ENCODE results near the gene HPS4.
"Not testable (repeated sequence)": the region's sequence is repeated elsewhere in the genome, so short reads cannot be mapped to it uniquely, and the experiment has no call there.

Gene HPS4

GRCh38 chr22:26410386-26410785 is 73.2 kb downstream of the HPS4 start:
- H3K27ac ChIP-seq (ENCODE audit: low read depth, low read length, severe bottlenecking): no peak overlapping the region
- H3K36me3 ChIP-seq (ENCODE audit: control insufficient read depth, insufficient read depth, low read length): no peaks in the 10 kb centered on the region
- no peak overlapping the region for H3K4me3 ChIP-seq (ENCODE audit: extremely low read depth, insufficient read depth, low read length, poor library complexity, severe bottlenecking)
- H3K4me1 ChIP-seq (ENCODE audit: control insufficient read depth, insufficient read depth, low read length, poor library complexity, severe bottlenecking): no peaks in the 10 kb centered on the region
- WGBS, 2 experiments (ENCODE audit: insufficient coverage in 2 of 2): 78 to 93% methylated on average over 1 to 2 of the region's 5 CpGs
- H3K9me3 ChIP-seq (ENCODE audit: control insufficient read depth, low read length): peaks cover 5% of the 10 kb centered on the region

- Histone ChIP-seq H3K27ac (ENCODE audit: low read depth, low read length, severe bottlenecking) (no peak overlapping the region), H3K9me3 (ENCODE audit: control insufficient read depth, low read length) (peaks cover 5% of the 10 kb centered on the region), H3K4me3 (ENCODE audit: extremely low read depth, insufficient read depth, low read length, poor library complexity, severe bottlenecking) (no peak overlapping the region), H3K36me3 (ENCODE audit: control insufficient read depth, insufficient read depth, low read length) (no peaks in the 10 kb centered on the region), H3K4me1 (ENCODE audit: control insufficient read depth, insufficient read depth, low read length, poor library complexity, severe bottlenecking) (no peaks in the 10 kb centered on the region)
- 49 to 81% methylated on average over 2 to 3 of the region's 5 CpGs for WGBS, 2 experiments (ENCODE audit: insufficient coverage in 2 of 2)
Observed at GRCh38 chr22:26409719-26410335, 73.8 kb downstream of the HPS4 start.

GRCh38 chr22:26408562-26409220 is 74.9 kb downstream of the HPS4 start:
- H3K36me3 ChIP-seq (ENCODE audit: control insufficient read depth, insufficient read depth, low read length); H3K9me3 ChIP-seq (ENCODE audit: control insufficient read depth, low read length); H3K4me3 ChIP-seq (ENCODE audit: extremely low read depth, insufficient read depth, low read length, poor library complexity, severe bottlenecking); H3K4me1 ChIP-seq (ENCODE audit: control insufficient read depth, insufficient read depth, low read length, poor library complexity, severe bottlenecking); H3K27ac ChIP-seq (ENCODE audit: low read depth, low read length, severe bottlenecking): not testable (repeated sequence)
- WGBS, 2 experiments (ENCODE audit: insufficient coverage in 2 of 2): 88 to 100% methylated on average over 5 to 6 of the region's 7 CpGs

GRCh38 chr22:26406118-26406517 is 77.5 kb downstream of the HPS4 start:
- no peak overlapping the region for H3K4me3 ChIP-seq (ENCODE audit: extremely low read depth, insufficient read depth, low read length, poor library complexity, severe bottlenecking)
- H3K9me3 ChIP-seq (ENCODE audit: control insufficient read depth, low read length): peaks cover 5% of the 10 kb centered on the region
- no peak overlapping the region for H3K27ac ChIP-seq (ENCODE audit: low read depth, low read length, severe bottlenecking)
- no peaks in the 10 kb centered on the region for H3K4me1 ChIP-seq (ENCODE audit: control insufficient read depth, insufficient read depth, low read length, poor library complexity, severe bottlenecking)
- 89 to 94% methylated on average over 2 to 4 of the region's 4 CpGs for WGBS, 2 experiments (ENCODE audit: insufficient coverage in 2 of 2)
- no peaks in the 10 kb centered on the region for H3K36me3 ChIP-seq (ENCODE audit: control insufficient read depth, insufficient read depth, low read length)

GRCh38 chr22:26404851-26405421 is 78.6 kb downstream of the HPS4 start:
- H3K36me3 ChIP-seq (ENCODE audit: control insufficient read depth, insufficient read depth, low read length): no peaks in the 10 kb centered on the region
- H3K4me1 ChIP-seq (ENCODE audit: control insufficient read depth, insufficient read depth, low read length, poor library complexity, severe bottlenecking): no peaks in the 10 kb centered on the region
- 40 to 48% methylated on average over 4 to 6 of the region's 6 CpGs for WGBS, 2 experiments (ENCODE audit: insufficient coverage in 2 of 2)
- peaks cover 5% of the 10 kb centered on the region for H3K9me3 ChIP-seq (ENCODE audit: control insufficient read depth, low read length)
- H3K4me3 ChIP-seq (ENCODE audit: extremely low read depth, insufficient read depth, low read length, poor library complexity, severe bottlenecking): no peak overlapping the region
- H3K27ac ChIP-seq (ENCODE audit: low read depth, low read length, severe bottlenecking): no peak overlapping the region

- 84 to 95% methylated on average over 4 to 5 of the region's 5 CpGs for WGBS, 2 experiments (ENCODE audit: insufficient coverage in 2 of 2)
- Histone ChIP-seq H3K4me1 (ENCODE audit: control insufficient read depth, insufficient read depth, low read length, poor library complexity, severe bottlenecking) (no peaks in the 10 kb centered on the region), H3K4me3 (ENCODE audit: extremely low read depth, insufficient read depth, low read length, poor library complexity, severe bottlenecking) (no peak overlapping the region), H3K36me3 (ENCODE audit: control insufficient read depth, insufficient read depth, low read length) (no peaks in the 10 kb centered on the region), H3K9me3 (ENCODE audit: control insufficient read depth, low read length) (peaks cover 5% of the 10 kb centered on the region), H3K27ac (ENCODE audit: low read depth, low read length, severe bottlenecking) (no peak overlapping the region)
Observed at GRCh38 chr22:26401726-26402125, 81.9 kb downstream of the HPS4 start.

Data from mesodermal cell (in vitro differentiated cells).